ENCODE data around the gene SHCBP1L.

SHCBP1L gene

GRCh38 chr1:182927693-182928433, 25.1 kb downstream of the SHCBP1L start:
- no peak for TF ChIP-seq TCF12 (IDR thresholded peaks at IDR 0.05; ENCODE audit: low read depth)

- no peak for TF ChIP-seq TCF12 (IDR thresholded peaks at IDR 0.05; ENCODE audit: low read depth)
- TF ChIP-seq YY1 (IDR thresholded peaks at IDR 0.05; ENCODE audit: low read depth): no peak
- TF ChIP-seq CEBPB (IDR thresholded peaks at IDR 0.05): no peak
- TF ChIP-seq RAD21 (IDR thresholded peaks at IDR 0.05; ENCODE audit: low read depth): no peak
- no peak for TF ChIP-seq EGR1 (IDR thresholded peaks at IDR 0.05)
- no peak for TF ChIP-seq TEAD4 (IDR thresholded peaks at IDR 0.05)
Observed at GRCh38 chr1:182925661-182926060, 27.3 kb downstream of the SHCBP1L start.

GRCh38 chr1:182917378-182917777, 35.6 kb downstream of the SHCBP1L start:
- TF ChIP-seq MAX (IDR thresholded peaks at IDR 0.05): no peak
- TF ChIP-seq EGR1 (IDR thresholded peaks at IDR 0.05): no peak
- TF ChIP-seq TAF1 (IDR thresholded peaks at IDR 0.05; ENCODE audit: low read depth): no peak
- no peak for TF ChIP-seq ZBTB7A (IDR thresholded peaks at IDR 0.05; ENCODE audit: low read depth)
- TF ChIP-seq NFIC (IDR thresholded peaks at IDR 0.05): no peak
- TF ChIP-seq USF1 (IDR thresholded peaks at IDR 0.05): no peak
- TF ChIP-seq CEBPB (IDR thresholded peaks at IDR 0.05): no peak
- no peak for TF ChIP-seq YY1 (IDR thresholded peaks at IDR 0.05; ENCODE audit: low read depth)
- TF ChIP-seq FOXM1 (IDR thresholded peaks at IDR 0.05; ENCODE audit: borderline replicate concordance, low read depth): no peak

- TF ChIP-seq REST (IDR thresholded peaks at IDR 0.05; ENCODE audit: low read depth) (no peak), EGR1 (IDR thresholded peaks at IDR 0.05) (no peak), CREB1 (IDR thresholded peaks at IDR 0.05; ENCODE audit: low read depth) (no peak), NFIC (IDR thresholded peaks at IDR 0.05) (no peak)
Observed at GRCh38 chr1:182913401-182913800, 39.6 kb downstream of the SHCBP1L start.

- TF ChIP-seq NFIC (IDR thresholded peaks at IDR 0.05): no peak
- peak; percentile 30; the same call in 1 of the 2 replicates for TF ChIP-seq TEAD4 (IDR thresholded peaks at IDR 0.05)
- peak; percentile 42 for TF ChIP-seq RAD21 (IDR thresholded peaks at IDR 0.05; ENCODE audit: low read depth)
Observed at GRCh38 chr1:182910143-182910542, 42.8 kb downstream of the SHCBP1L start.

- TF ChIP-seq TEAD4 (IDR thresholded peaks at IDR 0.05) (no peak), MAX (IDR thresholded peaks at IDR 0.05) (no peak), TCF12 (IDR thresholded peaks at IDR 0.05; ENCODE audit: low read depth) (no peak), NFIC (IDR thresholded peaks at IDR 0.05) (no peak), RAD21 (IDR thresholded peaks at IDR 0.05; ENCODE audit: low read depth) (no peak), FOXM1 (IDR thresholded peaks at IDR 0.05; ENCODE audit: borderline replicate concordance, low read depth) (no peak), EGR1 (IDR thresholded peaks at IDR 0.05) (no peak)
Observed at GRCh38 chr1:182909578-182909977, 43.4 kb downstream of the SHCBP1L start.

GRCh38 chr1:182905321-182905720, 47.6 kb downstream of the SHCBP1L start:
- no peak for TF ChIP-seq MAX (IDR thresholded peaks at IDR 0.05)
- TF ChIP-seq USF1 (IDR thresholded peaks at IDR 0.05): no peak
- no peak for TF ChIP-seq RAD21 (IDR thresholded peaks at IDR 0.05; ENCODE audit: low read depth)
- no peak for TF ChIP-seq TAF1 (IDR thresholded peaks at IDR 0.05; ENCODE audit: low read depth)
- no peak for TF ChIP-seq CREB1 (IDR thresholded peaks at IDR 0.05; ENCODE audit: low read depth)
- no peak for TF ChIP-seq REST (IDR thresholded peaks at IDR 0.05; ENCODE audit: low read depth)
- no peak for TF ChIP-seq YY1 (IDR thresholded peaks at IDR 0.05; ENCODE audit: low read depth)
- TF ChIP-seq TEAD4 (IDR thresholded peaks at IDR 0.05): no peak
- TF ChIP-seq NFIC (IDR thresholded peaks at IDR 0.05): no peak
- TF ChIP-seq EGR1 (IDR thresholded peaks at IDR 0.05): no peak
- no peak for TF ChIP-seq EP300 (IDR thresholded peaks at IDR 0.05; ENCODE audit: borderline replicate concordance)
- no peak for TF ChIP-seq ZBTB7A (IDR thresholded peaks at IDR 0.05; ENCODE audit: low read depth)
- TF ChIP-seq FOXM1 (IDR thresholded peaks at IDR 0.05; ENCODE audit: borderline replicate concordance, low read depth): no peak
- TF ChIP-seq TCF12 (IDR thresholded peaks at IDR 0.05; ENCODE audit: low read depth): no peak
- TF ChIP-seq CEBPB (IDR thresholded peaks at IDR 0.05): no peak

Measured in Ishikawa (cell line).